Measurements from ENCODE around the gene SIK3.

Gene SIK3

GRCh38 chr11:116980136-116980793 lies 118.0 kb downstream of the SIK3 start:
- H3K4me2 ChIP-seq (ENCODE audit: low read depth, low read length), result 0 out of 2 replicates have a peak overlapping the region, but pooled peaks have one; percentile 5
- H3K4me1 ChIP-seq (ENCODE audit: low read length), result 0 out of 2 replicates have a peak, but pooled peaks cover 6% of the 10 kb centered on the region
- H3K9me3 ChIP-seq (replicated peaks; ENCODE audit: insufficient read depth, low read length), result no peaks in the 10 kb centered on the region
- DNase-seq, result no peak
- H4K20me1 ChIP-seq (ENCODE audit: insufficient read depth, low read length), result no peaks in the 10 kb centered on the region; the same call in 1 of the 2 replicates
- H3K36me3 ChIP-seq (replicated peaks; ENCODE audit: insufficient read depth, low read length), result no peaks in the 10 kb centered on the region
- no peaks in the 10 kb centered on the region for H3K27me3 ChIP-seq (replicated peaks; ENCODE audit: insufficient read depth, low read length)
- no peaks in the 10 kb centered on the region for H3F3A ChIP-seq (ENCODE audit: insufficient read depth, low read length)
- peaks cover 90% of the 10 kb centered on the region for H3K79me2 ChIP-seq (ENCODE audit: low read length)
- no peak overlapping the region for H2AFZ ChIP-seq (ENCODE audit: low read length)
- no peak overlapping the region for H3K9ac ChIP-seq (ENCODE audit: low read length)
- TF ChIP-seq EZH2phosphoT487 (IDR thresholded peaks at IDR 0.05; ENCODE audit: low read length), result no peak
- TF ChIP-seq CTCF (IDR thresholded peaks at IDR 0.05; ENCODE audit: low read length), result no peak
- no peak for TF ChIP-seq EZH2 (optimal IDR thresholded peaks at IDR 0.05; ENCODE audit: low read depth, low read length)
- H3K9me2 ChIP-seq (replicated peaks; ENCODE audit: insufficient read depth, low read length), result no peaks in the 10 kb centered on the region
- H3K27ac ChIP-seq (ENCODE audit: low read length), result peak overlapping the region; percentile 22; the same call in 1 of the 2 replicates
- H3K4me3 ChIP-seq (ENCODE audit: low read length), result no peak overlapping the region

GRCh38 chr11:116976941-116977570 lies 121.2 kb downstream of the SIK3 start:
- Histone ChIP-seq H3K27ac (ENCODE audit: low read length) (no peak overlapping the region), H3K4me1 (ENCODE audit: low read length) (0 out of 2 replicates have a peak, but pooled peaks cover 3% of the 10 kb centered on the region), H3K9ac (ENCODE audit: low read length) (no peak overlapping the region), H3K36me3 (replicated peaks; ENCODE audit: insufficient read depth, low read length) (no peaks in the 10 kb centered on the region), H4K20me1 (ENCODE audit: insufficient read depth, low read length) (no peaks in the 10 kb centered on the region; the same call in 1 of the 2 replicates), H3K27me3 (replicated peaks; ENCODE audit: insufficient read depth, low read length) (no peaks in the 10 kb centered on the region), H3F3A (ENCODE audit: insufficient read depth, low read length) (no peaks in the 10 kb centered on the region), H2AFZ (ENCODE audit: low read length) (no peak overlapping the region), H3K4me2 (ENCODE audit: low read depth, low read length) (no peak overlapping the region), H3K9me2 (replicated peaks; ENCODE audit: insufficient read depth, low read length) (no peaks in the 10 kb centered on the region), H3K79me2 (ENCODE audit: low read length) (peaks cover 91% of the 10 kb centered on the region), H3K9me3 (replicated peaks; ENCODE audit: insufficient read depth, low read length) (no peaks in the 10 kb centered on the region), H3K4me3 (ENCODE audit: low read length) (no peak overlapping the region)
- TF ChIP-seq CTCF (IDR thresholded peaks at IDR 0.05; ENCODE audit: low read length) (no peak), EZH2 (optimal IDR thresholded peaks at IDR 0.05; ENCODE audit: low read depth, low read length) (no peak), EZH2phosphoT487 (IDR thresholded peaks at IDR 0.05; ENCODE audit: low read length) (no peak)
- no peak for DNase-seq

- no peak overlapping the region for H3K9ac ChIP-seq (ENCODE audit: low read length)
- TF ChIP-seq EZH2 (optimal IDR thresholded peaks at IDR 0.05; ENCODE audit: low read depth, low read length) (no peak), CTCF (IDR thresholded peaks at IDR 0.05; ENCODE audit: low read length) (no peak), EZH2phosphoT487 (IDR thresholded peaks at IDR 0.05; ENCODE audit: low read length) (no peak)
- H3K9me2 ChIP-seq (replicated peaks; ENCODE audit: insufficient read depth, low read length), result no peaks in the 10 kb centered on the region
- H3F3A ChIP-seq (ENCODE audit: insufficient read depth, low read length), result no peaks in the 10 kb centered on the region
- no peak overlapping the region for H3K4me3 ChIP-seq (ENCODE audit: low read length)
- no peaks in the 10 kb centered on the region for H3K36me3 ChIP-seq (replicated peaks; ENCODE audit: insufficient read depth, low read length)
- no peaks in the 10 kb centered on the region; the same call in 1 of the 2 replicates for H4K20me1 ChIP-seq (ENCODE audit: insufficient read depth, low read length)
- H3K4me2 ChIP-seq (ENCODE audit: low read depth, low read length), result no peak overlapping the region
- no peaks in the 10 kb centered on the region for H3K4me1 ChIP-seq (ENCODE audit: low read length)
- H3K27me3 ChIP-seq (replicated peaks; ENCODE audit: insufficient read depth, low read length), result no peaks in the 10 kb centered on the region
- H3K79me2 ChIP-seq (ENCODE audit: low read length), result peaks cover 91% of the 10 kb centered on the region
- no peak overlapping the region for H2AFZ ChIP-seq (ENCODE audit: low read length)
- no peak overlapping the region for H3K27ac ChIP-seq (ENCODE audit: low read length)
- no peak for DNase-seq
- H3K9me3 ChIP-seq (replicated peaks; ENCODE audit: insufficient read depth, low read length), result no peaks in the 10 kb centered on the region
Measured at GRCh38 chr11:116975661-116976060, 122.6 kb downstream of the SIK3 start.

Measured in MM.1S (cell line).